HepG2 (cell line): ENCODE data around the gene SPPL3. TPM values are rescaled to one million over a fixed set of nuclear protein-coding genes. Genes with fewer than 3 reads are reported as not detected.

Experiments
- AKAP8 ChIP-seq: sonication (generic); formaldehyde crosslinking; IDR thresholded peaks from 2 replicates; pipeline ENCODE4 v1.5.1; 2020; ENCODE audit warnings: mild to moderate bottlenecking, missing genetic modification reagents
- ATM ChIP-seq: fragments of 450-650 bp; IDR thresholded peaks from 2 replicates; pipeline ENCODE4 v1.7.1; 2017; ENCODE audit warnings: mild to moderate bottlenecking, borderline replicate concordance
- EED ChIP-seq: sonication (generic); formaldehyde crosslinking; IDR thresholded peaks from 2 replicates; pipeline ENCODE4 v1.5.0; 2020; ENCODE audit warnings: mild to moderate bottlenecking, missing genetic modification reagents
- EP300 ChIP-seq, 3 experiments: sonication (generic) in 1 of 3; formaldehyde crosslinking in 1 of 3; IDR thresholded peaks; 2 replicates each; pipeline versions ENCODE4 v1.5.1 to v1.6.1; 2011 to 2020; ENCODE audit warnings: low read depth in 2 of 3, low read length in 2 of 3, borderline replicate concordance in 1 of 3, improper control_type of control experiment in 1 of 3, mild to moderate bottlenecking in 1 of 3, missing genetic modification reagents in 1 of 3, moderate library complexity in 1 of 3
- ETV6 ChIP-seq: sonication (generic); formaldehyde crosslinking; conservative IDR thresholded peaks from 2 replicates; pipeline ENCODE4 v1.4.0; 2020; ENCODE audit warnings: missing genetic modification reagents
- HHEX ChIP-seq: IDR thresholded peaks from 2 replicates; pipeline ENCODE4 v1.6.1; 2016; ENCODE audit warnings: control low read depth
- ISX ChIP-seq: sonication (generic); formaldehyde crosslinking; conservative IDR thresholded peaks from 2 replicates; pipeline ENCODE4 v1.5.0; 2020; ENCODE audit warnings: missing genetic modification reagents
- JDP2 ChIP-seq: sonication (generic); formaldehyde crosslinking; IDR thresholded peaks from 2 replicates; pipeline ENCODE4 v1.8.1; 2022; ENCODE audit warnings: missing genetic modification reagents, borderline replicate concordance
- KLF16 ChIP-seq, 2 experiments: sonication (generic) in 1 of 2; formaldehyde crosslinking in 1 of 2; IDR thresholded peaks; 2 replicates each; pipeline versions ENCODE4 v1.6.1 to v1.8.0; 2016 to 2023; ENCODE audit warnings: missing genetic modification reagents in 2 of 2, missing compliant biosample characterization in 1 of 2
- MTF2 ChIP-seq: sonication (generic); formaldehyde crosslinking; IDR thresholded peaks from 2 replicates; pipeline ENCODE4 v1.5.0; 2020; ENCODE audit warnings: missing genetic modification reagents, borderline replicate concordance
- NCOA2 ChIP-seq: sonication (generic); formaldehyde crosslinking; IDR thresholded peaks from 2 replicates; pipeline ENCODE4 v1.8.0; 2022; ENCODE audit warnings: inconsistent platforms
- PHF21A ChIP-seq: sonication (generic); formaldehyde crosslinking; IDR thresholded peaks from 2 replicates; pipeline ENCODE4 v1.5.0; 2020; ENCODE audit warnings: mild to moderate bottlenecking, missing genetic modification reagents
- PHF5A ChIP-seq: IDR thresholded peaks from one replicate; pipeline ENCODE4 v1.6.1; 2018; ENCODE audit warnings: low read depth, missing genetic modification reagents; ENCODE audit not compliant: unreplicated experiment
- SAFB2 ChIP-seq: sonication (generic); formaldehyde crosslinking; IDR thresholded peaks from 2 replicates; pipeline ENCODE4 v1.5.1; 2020; ENCODE audit warnings: missing genetic modification reagents, low read depth, mild to moderate bottlenecking, borderline replicate concordance
- SMAD9 ChIP-seq: sonication (generic); formaldehyde crosslinking; IDR thresholded peaks from 2 replicates; pipeline ENCODE4 v1.5.1; 2020; ENCODE audit warnings: mild to moderate bottlenecking, missing genetic modification reagents
- XRCC5 ChIP-seq: fragments of 200-400 bp; formaldehyde crosslinking; optimal IDR thresholded peaks from 2 replicates; pipeline ENCODE3; 2017; ENCODE audit warnings: mild to moderate bottlenecking, low read length
- ZBTB3 ChIP-seq: sonication (generic); formaldehyde crosslinking; IDR thresholded peaks from 2 replicates; pipeline ENCODE4 v1.4.0; 2020; ENCODE audit warnings: low read depth, mild to moderate bottlenecking, moderate library complexity, missing genetic modification reagents, borderline replicate concordance
- ZBTB43 ChIP-seq: sonication (generic); formaldehyde crosslinking; conservative IDR thresholded peaks from 2 replicates; pipeline ENCODE4 v1.4.0; 2020; ENCODE audit warnings: missing genetic modification reagents
- ZFP36 ChIP-seq: fragments of 150-350 bp; IDR thresholded peaks from 2 replicates; pipeline ENCODE4 v1.6.1; 2018; ENCODE audit warnings: borderline replicate concordance, low read length, low read depth; ENCODE audit not compliant: partially characterized antibody
- ZNF629 ChIP-seq: sonication (generic); formaldehyde crosslinking; conservative IDR thresholded peaks from 2 replicates; pipeline ENCODE4 v1.5.0; 2020; ENCODE audit warnings: missing genetic modification reagents
- ZNF790 ChIP-seq: sonication (generic); formaldehyde crosslinking; IDR thresholded peaks from 2 replicates; pipeline ENCODE4 v1.8.0; 2022; ENCODE audit warnings: missing genetic modification reagents, mild to moderate bottlenecking, borderline replicate concordance
- ZNF83 ChIP-seq: sonication (generic); formaldehyde crosslinking; IDR thresholded peaks from 2 replicates; pipeline ENCODE4 v1.4.0; 2020; ENCODE audit warnings: missing genetic modification reagents, mild to moderate bottlenecking, borderline replicate concordance
- polyA plus RNA-seq, 8 experiments: library from polyadenylated mRNA; depleted of rRNA in 3 of 8; stranded (reverse) in 7 of 8; unstranded in 1 of 8; fragments of >200 nt; fragmentation: Illumina TruSeq in 4 of 8; extraction: Trizol in 4 of 8; gene quantifications; 2 replicates each; pipeline versions ENCODE4 v1.2.1 to v1.2.3, GENCODE V29; 2011 to 2016; ENCODE audit warnings: low read depth in 4 of 8, missing spikeins in 1 of 8, mixed read lengths in 1 of 8; ENCODE audit not compliant: insufficient read depth in 1 of 8
- total RNA-seq, 5 experiments: library from RNA; depleted of rRNA; stranded (reverse); fragments of >200 nt; fragmentation: Illumina TruSeq; extraction: Trizol; gene quantifications; 2 replicates each; pipeline ENCODE4 v1.2.3, GENCODE V29; 2016; ENCODE audit warnings: low read depth in 1 of 5
- TF ChIP-seq, protein P1 (sequence below): sonication (generic); formaldehyde crosslinking; IDR thresholded peaks from 2 replicates; pipeline ENCODE4 v1.5.1; 2020; ENCODE audit warnings: mild to moderate bottlenecking, missing genetic modification reagents, borderline replicate concordance

The SPPL3 gene
- total and polyA plus RNA-seq, 2 of the 13 experiments (the other 11 are each of a cell fraction or from before 2014, with no cell fraction given): 8.9 to 9.1 TPM

DNA sequence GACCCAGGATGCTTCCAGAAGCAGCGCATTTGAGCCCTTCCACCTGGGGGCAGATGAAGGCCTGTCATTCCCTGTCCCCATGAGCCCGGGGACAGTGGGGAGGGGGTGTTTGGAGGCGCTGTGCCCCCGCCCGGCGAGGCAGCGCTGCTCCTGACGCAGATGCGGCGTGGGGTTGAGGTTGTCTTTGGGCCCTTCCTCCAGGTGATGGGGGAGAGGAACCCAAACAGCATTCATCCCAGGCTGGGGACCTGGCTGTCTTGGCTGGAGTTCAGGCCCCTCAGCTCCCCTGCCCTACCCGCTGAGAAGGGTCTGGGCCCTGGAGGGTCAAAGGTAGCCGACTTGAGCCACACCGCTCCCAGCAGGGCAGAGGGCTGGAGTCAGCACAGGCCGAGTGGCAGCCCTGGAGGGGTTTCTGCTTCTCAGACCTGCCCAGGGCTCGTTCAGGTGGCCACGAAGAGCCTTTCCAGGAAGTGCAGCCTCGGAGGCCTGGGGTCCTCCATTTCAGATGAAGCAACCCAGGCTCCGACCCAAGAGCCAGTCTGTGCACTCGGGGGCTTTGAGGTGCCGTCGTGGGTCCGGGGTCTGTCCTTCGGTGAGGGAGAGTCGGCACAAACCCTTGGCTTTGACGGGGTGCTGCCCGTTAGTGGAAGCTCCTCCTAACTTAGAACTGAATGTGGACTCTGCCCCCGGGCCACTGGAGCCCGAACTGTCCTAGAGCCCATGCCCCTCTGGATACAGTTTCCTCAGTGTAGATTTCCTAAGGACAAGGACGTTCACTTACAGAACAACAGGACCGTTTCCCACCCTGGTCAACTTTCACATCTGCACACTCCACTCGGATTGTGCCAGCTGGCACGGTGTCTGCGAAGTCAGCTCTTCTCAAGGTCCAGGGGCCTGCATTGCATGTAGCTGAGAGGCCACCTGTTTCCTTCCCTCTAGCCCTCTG, 162.4 kb downstream of the SPPL3 start (continued):
- TF ChIP-seq MTF2: no peak
- TF ChIP-seq KLF16 (CRISPR knock-in tag; IDR thresholded peaks at IDR 0.05): no peak
- TF ChIP-seq XRCC5: no peak
- no peak for TF ChIP-seq EED (CRISPR knock-in tag)
- no peak for TF ChIP-seq HHEX
- 0 out of 2 replicates have a peak, but pooled peaks have one; percentile 17 for TF ChIP-seq SAFB2
- TF ChIP-seq EP300 (IDR thresholded peaks at IDR 0.05; ENCODE audit: low read depth in 2 of 2, low read length in 2 of 2): no peak
- no peak for TF ChIP-seq EP300 (CRISPR knock-in tag; IDR thresholded peaks at IDR 0.05; ENCODE audit: borderline replicate concordance)
- TF ChIP-seq PHF5A (CRISPR knock-in tag): no peak
- no peak for TF ChIP-seq ATM
- TF ChIP-seq ZNF629 (CRISPR knock-in tag): 0 out of 2 replicates have a peak, but pooled peaks have one; percentile 3
- no peak for TF ChIP-seq ZNF83
- TF ChIP-seq ZBTB43 (CRISPR knock-in tag): peak; percentile 59; the same call in 1 of the 2 replicates
- TF ChIP-seq PHF21A: no peak
- no peak; the same call in 1 of the 2 replicates for TF ChIP-seq AKAP8 (CRISPR knock-in tag)
- no peak for TF ChIP-seq NCOA2 (CRISPR knock-in tag)
- TF ChIP-seq JDP2 (CRISPR knock-in tag): no peak
- TF ChIP-seq ZFP36: no peak
- no peak for TF ChIP-seq ZBTB3 (CRISPR knock-in tag)
- no peak for TF ChIP-seq SMAD9 (CRISPR knock-in tag)
- no peak for TF ChIP-seq ETV6 (CRISPR knock-in tag)
- TF ChIP-seq ISX (CRISPR knock-in tag): no peak
- TF ChIP-seq, protein P1, sequence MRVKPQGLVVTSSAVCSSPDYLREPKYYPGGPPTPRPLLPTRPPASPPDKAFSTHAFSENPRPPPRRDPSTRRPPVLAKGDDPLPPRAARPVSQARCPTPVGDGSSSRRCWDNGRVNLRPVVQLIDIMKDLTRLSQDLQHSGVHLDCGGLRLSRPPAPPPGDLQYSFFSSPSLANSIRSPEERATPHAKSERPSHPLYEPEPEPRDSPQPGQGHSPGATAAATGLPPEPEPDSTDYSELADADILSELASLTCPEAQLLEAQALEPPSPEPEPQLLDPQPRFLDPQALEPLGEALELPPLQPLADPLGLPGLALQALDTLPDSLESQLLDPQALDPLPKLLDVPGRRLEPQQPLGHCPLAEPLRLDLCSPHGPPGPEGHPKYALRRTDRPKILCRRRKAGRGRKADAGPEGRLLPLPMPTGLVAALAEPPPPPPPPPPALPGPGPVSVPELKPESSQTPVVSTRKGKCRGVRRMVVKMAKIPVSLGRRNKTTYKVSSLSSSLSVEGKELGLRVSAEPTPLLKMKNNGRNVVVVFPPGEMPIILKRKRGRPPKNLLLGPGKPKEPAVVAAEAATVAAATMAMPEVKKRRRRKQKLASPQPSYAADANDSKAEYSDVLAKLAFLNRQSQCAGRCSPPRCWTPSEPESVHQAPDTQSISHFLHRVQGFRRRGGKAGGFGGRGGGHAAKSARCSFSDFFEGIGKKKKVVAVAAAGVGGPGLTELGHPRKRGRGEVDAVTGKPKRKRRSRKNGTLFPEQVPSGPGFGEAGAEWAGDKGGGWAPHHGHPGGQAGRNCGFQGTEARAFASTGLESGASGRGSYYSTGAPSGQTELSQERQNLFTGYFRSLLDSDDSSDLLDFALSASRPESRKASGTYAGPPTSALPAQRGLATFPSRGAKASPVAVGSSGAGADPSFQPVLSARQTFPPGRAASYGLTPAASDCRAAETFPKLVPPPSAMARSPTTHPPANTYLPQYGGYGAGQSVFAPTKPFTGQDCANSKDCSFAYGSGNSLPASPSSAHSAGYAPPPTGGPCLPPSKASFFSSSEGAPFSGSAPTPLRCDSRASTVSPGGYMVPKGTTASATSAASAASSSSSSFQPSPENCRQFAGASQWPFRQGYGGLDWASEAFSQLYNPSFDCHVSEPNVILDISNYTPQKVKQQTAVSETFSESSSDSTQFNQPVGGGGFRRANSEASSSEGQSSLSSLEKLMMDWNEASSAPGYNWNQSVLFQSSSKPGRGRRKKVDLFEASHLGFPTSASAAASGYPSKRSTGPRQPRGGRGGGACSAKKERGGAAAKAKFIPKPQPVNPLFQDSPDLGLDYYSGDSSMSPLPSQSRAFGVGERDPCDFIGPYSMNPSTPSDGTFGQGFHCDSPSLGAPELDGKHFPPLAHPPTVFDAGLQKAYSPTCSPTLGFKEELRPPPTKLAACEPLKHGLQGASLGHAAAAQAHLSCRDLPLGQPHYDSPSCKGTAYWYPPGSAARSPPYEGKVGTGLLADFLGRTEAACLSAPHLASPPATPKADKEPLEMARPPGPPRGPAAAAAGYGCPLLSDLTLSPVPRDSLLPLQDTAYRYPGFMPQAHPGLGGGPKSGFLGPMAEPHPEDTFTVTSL (CRISPR knock-in tag): no peak
- no peak for TF ChIP-seq ZNF790 (CRISPR knock-in tag)
